ENCODE data around the gene AMBP.

DNA sequence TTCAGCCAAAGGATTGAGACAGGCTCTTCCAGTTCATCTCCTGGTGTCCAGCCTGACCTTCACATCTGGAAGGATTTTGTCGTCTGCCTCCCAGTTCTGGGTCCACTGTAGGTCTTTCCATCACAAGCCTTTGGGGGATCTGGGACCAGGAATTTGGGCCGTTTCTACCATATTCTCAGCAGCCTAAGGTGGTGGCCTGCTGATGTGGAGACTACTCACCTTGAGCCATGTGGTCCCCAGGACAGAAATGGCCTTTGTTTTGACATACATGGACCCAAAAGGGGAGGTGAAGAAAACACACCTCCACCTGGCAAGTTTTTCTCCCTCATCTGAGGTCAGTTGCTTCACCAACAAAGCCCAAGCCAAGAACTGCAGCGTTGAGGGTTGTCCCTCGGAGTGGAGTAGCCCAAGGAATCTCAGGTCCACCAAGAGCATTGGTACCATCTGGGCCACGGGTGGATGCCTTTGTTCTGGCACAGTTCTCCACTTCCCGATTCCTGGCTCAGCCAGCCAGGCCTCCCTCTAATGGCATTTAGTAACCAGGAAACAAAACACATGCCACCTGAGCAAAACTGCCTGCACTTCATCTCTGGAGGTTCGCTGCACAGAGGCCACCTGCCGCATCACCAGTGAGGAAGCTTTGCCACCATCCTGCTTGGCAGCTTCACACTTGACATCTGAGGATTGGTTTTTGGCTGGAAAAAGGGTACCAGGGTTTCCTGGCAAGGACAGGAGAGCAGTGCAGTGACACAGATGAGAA lies 24.7 kb downstream of the AMBP start:
- TF ChIP-seq, protein P1, sequence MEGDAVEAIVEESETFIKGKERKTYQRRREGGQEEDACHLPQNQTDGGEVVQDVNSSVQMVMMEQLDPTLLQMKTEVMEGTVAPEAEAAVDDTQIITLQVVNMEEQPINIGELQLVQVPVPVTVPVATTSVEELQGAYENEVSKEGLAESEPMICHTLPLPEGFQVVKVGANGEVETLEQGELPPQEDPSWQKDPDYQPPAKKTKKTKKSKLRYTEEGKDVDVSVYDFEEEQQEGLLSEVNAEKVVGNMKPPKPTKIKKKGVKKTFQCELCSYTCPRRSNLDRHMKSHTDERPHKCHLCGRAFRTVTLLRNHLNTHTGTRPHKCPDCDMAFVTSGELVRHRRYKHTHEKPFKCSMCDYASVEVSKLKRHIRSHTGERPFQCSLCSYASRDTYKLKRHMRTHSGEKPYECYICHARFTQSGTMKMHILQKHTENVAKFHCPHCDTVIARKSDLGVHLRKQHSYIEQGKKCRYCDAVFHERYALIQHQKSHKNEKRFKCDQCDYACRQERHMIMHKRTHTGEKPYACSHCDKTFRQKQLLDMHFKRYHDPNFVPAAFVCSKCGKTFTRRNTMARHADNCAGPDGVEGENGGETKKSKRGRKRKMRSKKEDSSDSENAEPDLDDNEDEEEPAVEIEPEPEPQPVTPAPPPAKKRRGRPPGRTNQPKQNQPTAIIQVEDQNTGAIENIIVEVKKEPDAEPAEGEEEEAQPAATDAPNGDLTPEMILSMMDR (IDR thresholded peaks at IDR 0.05): no peak
- TF ChIP-seq EZH2phosphoT487 (IDR thresholded peaks at IDR 0.05): no peak

All from neural progenitor cell (in vitro differentiated cells).